GM12873 (cell line): Measurements from ENCODE around the gene GLB1L2.

Experiments
- TF ChIP-seq, protein P1 (sequence below): IDR thresholded peaks from 2 replicates; pipeline ENCODE4 v1.5.1; 2012; ENCODE audit warnings: low read depth, mild to moderate bottlenecking, moderate library complexity, low read length, control low read depth; ENCODE audit not compliant: insufficient read depth; ENCODE audit errors: missing control alignments

GLB1L2 gene

DNA sequence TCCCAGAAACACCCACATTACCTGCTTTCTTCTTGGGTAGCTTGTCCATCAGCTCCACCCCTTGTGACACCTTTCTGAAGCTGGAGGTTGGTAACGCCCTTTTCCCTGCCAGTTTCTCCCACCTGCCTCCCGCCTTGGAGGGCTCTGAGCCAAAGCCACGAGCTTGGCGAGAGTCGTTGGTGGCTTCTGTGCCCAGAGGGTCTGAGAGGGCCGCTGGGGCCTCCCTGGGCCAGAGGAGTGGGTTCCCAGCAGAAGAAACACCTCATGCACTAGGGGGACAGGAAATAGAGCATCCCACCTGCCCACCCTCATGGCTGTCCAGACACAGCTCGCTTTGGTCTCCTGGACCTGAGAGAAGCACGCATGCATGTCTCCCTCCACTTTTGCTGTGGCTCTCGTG lies 42.4 kb downstream of the GLB1L2 start:
- TF ChIP-seq, protein P1, sequence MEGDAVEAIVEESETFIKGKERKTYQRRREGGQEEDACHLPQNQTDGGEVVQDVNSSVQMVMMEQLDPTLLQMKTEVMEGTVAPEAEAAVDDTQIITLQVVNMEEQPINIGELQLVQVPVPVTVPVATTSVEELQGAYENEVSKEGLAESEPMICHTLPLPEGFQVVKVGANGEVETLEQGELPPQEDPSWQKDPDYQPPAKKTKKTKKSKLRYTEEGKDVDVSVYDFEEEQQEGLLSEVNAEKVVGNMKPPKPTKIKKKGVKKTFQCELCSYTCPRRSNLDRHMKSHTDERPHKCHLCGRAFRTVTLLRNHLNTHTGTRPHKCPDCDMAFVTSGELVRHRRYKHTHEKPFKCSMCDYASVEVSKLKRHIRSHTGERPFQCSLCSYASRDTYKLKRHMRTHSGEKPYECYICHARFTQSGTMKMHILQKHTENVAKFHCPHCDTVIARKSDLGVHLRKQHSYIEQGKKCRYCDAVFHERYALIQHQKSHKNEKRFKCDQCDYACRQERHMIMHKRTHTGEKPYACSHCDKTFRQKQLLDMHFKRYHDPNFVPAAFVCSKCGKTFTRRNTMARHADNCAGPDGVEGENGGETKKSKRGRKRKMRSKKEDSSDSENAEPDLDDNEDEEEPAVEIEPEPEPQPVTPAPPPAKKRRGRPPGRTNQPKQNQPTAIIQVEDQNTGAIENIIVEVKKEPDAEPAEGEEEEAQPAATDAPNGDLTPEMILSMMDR, result no peak

GRCh38 chr11:134374891-134375550 lies 43.2 kb downstream of the GLB1L2 start:
- TF ChIP-seq, protein P1, result no peak

DNA sequence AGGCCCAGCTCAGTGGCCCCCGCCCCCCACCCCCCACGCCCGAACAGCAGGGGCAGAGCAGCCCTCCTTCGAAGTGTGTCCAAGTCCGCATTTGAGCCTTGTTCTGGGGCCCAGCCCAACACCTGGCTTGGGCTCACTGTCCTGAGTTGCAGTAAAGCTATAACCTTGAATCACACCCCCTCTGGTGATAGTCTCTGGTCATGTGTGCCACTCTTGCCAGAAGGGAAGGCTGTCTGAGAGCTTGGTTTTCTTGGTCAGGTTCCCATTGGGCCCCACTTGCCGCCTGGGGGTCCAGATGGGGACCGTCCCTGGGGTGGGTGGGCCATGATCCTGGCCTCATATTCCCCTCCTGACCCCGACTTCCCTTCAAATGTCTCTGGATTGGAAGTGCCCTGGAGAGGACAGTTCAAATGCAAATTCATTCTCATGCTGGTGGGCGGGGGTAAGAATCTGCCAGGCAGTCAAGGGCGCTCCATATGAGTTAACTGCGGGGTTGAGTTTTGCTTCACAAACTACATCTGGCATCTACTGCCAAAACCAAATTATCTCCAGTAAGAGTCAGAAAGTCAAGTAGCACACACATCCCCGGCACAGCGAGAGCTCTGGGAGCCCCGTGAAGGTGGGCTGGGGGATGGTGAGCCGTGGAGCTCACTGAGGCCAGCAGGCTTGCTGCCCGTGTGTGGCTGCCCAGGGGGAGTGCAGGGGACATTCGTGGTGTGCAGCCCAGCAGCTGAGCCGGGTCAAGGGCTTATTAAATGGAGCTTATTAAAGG lies 44.5 kb downstream of the GLB1L2 start:
- TF ChIP-seq, protein P1, result no peak

GRCh38 chr11:134377876-134378275 lies 46.1 kb downstream of the GLB1L2 start:
- TF ChIP-seq, protein P1, result no peak

- TF ChIP-seq, protein P1, result no peak
These were observed 47.5 kb downstream of the GLB1L2 start for GRCh38 chr11:134379241-134379640.

DNA sequence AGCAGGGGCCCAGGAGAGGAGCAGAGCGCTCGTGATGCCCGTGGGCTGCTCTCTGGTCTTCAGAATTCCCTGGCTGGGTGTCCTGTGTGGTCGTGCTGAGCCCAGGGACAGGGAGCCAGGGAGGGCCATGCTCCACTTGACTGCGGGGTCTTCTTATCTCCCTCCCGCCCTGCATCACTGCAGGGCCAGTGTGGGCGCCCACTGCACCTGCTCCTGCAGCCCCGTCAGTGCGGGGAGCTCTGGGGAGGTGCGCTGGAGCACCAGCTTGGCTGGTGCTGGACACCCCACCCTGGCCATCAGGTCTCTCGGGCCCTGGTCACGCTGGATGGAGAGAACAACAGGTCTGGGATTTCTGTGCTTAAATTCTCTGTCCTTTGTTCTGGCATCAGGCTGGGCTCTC lies 48.4 kb downstream of the GLB1L2 start:
- TF ChIP-seq, protein P1, result no peak

- TF ChIP-seq, protein P1, result no peak
These were observed 49.0 kb downstream of the GLB1L2 start for GRCh38 chr11:134380785-134381184.
